GM18867 (cell line): ENCODE results near the gene GHRL.

Source experiments
- ATAC-seq: cut with Tn5 transposase; IDR thresholded peaks from one replicate; pipeline ENCODE4 v1.9.1; 2021; ENCODE audit warnings: mild to moderate bottlenecking, moderate library complexity; ENCODE audit not compliant: unreplicated experiment

Gene GHRL

GRCh38 chr3:10292505-10293419 is at the start of gene GHRL:
Gene GHRL (minus strand): TSS chr3:10292947. CDS start chr3:10290180, 2,767 bp downstream.
- ATAC-seq: peak; percentile 59

DNA sequence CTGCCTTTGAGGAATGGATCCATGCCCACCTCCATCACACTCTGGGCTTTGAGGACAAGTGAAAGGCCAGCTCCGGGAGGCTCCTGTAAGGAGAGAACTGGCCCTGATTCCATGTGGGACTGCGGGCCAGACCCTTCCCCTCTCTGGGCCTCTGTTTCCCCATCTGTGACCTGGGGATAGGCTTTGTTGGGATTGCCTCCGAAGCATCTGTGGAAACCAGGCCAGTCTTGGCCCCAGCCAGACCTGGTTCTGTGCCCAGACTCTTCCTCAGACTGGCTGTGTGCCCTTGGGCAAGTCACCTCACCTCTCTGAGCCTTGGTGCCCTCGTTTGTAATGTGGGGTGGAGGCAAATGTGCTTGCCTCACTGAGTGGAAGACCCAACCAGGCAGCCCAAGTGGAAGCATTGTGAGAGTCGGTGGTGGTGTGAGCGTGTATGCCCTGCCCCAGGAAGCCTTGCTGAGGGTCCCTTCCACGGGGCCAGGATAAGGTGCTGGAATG is 49.2 kb upstream of the GHRL start:
- ATAC-seq: no peak

GRCh38 chr3:10340476-10340875 is 47.7 kb upstream of the GHRL start:
- ATAC-seq: no peak

DNA sequence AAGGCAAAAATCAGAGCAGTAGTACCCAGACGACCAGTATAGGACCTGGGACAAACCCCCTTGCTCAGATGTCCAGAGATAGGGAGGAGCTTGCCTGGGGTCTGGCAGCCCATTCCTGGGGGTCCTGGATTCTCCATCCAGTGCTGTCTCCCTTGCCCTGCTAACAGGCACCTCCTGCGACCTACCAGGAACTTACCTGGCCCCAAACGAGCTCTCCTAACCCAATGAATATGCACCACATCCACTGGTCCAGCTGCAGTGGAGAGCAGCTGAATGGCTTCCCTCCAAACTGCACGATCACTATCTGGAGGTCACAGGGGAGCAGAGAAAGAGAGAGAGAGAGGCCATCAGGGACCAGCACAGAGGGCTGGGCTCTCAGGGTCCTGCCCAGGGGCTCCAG is 47.3 kb upstream of the GHRL start:
- ATAC-seq: no peak

GRCh38 chr3:10339376-10339955 is 46.7 kb upstream of the GHRL start:
- no peak for ATAC-seq

DNA sequence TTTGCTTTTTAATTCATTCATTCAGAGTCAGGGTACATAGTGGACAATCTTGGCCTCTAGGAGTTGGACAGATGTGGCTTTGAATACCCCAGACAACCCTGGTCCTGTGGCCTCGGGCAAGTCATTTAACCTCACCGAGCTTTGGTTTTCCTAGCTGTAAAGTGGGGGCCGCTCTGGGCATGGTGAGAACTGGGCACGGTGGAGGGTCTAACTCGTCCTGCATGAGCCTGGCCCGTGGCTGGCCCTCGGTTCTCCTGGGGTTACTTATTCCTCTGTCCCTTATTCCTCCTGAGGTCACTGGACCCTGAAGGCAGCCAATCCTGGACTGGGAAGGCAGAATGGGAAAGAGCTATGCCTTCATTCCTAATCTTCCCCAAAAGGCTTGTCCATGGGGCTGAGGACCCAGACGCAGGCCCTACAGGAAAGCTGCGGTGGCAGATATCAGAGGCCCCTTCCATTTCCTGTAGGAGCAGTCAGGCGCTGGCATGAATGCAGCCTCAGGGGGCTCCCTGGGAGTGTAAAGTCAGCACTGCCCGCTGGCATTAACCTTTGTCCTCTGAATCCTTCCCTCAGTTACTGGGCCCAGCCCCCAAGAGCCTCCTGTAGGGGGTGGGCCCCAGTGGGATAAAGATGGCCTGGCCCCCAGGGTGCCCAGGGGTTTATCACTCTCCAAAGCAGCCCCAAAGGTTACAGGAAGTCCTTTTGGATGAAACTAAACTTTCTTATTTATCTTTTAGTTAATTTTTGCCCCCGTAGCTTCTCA is 46.0 kb upstream of the GHRL start:
- no peak for ATAC-seq

GRCh38 chr3:10338164-10338470 is 45.4 kb upstream of the GHRL start:
- ATAC-seq: no peak

DNA sequence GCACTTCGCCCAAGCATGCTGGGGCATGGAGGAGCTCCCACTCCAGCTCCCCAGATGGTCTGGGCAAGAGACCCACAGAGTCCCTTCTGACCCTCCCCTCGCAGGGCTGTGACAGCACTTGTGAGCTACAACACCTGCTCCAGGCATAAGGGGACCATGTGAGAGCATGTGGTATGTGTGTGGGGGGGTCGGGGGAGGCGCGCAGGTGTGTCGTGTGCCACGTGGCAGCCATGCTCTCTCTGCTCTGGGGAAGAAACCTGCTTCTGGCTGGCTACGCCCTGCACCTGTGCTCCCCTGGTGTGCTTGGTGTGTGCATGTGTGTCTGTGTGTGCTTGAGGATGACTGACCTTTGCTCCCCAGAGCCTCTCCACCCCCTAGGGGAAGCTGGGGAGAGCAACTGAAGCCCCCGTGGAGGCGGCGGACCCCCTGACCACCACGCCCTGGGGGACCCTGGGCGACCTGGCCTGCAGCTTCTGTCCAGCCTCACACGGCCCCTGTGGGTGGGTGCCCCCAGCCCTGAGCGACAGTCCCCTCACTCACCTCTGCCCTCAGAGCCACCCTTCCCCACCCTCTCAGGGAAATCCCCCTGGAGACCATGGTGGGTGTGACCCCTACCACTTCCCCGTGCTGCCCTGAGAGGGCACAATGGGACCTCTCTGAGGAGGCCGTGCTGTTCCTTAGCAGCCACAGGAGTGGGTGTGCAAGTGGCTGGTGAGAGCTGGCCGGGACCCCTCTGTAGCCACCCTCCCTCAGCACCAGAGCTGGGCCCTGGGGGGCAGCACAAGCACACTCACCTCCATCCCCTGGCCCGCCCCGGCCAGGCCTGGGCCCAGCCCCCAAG is 44.8 kb upstream of the GHRL start:
- no peak for ATAC-seq

DNA sequence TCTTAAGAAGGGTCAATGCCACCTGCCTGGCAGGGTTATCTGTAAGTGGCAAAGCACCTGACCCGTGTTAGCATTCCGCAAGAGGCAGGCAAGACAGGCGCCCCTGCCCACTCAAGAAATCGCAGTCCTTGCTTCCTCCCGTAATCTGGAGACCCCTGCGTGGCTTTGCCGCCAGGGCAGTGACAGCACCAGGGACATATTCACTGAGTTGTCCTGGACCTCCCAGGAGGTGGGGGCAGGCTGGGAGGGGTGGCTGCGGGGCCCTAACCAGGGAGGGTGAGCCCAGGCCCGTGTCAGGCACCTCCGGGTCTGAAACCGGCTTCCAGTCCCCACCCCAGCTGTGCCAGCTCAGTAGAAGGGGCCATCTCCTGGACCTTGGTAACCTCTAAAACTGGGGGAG is 44.0 kb upstream of the GHRL start:
- no peak for ATAC-seq

- no peak for ATAC-seq
Measured at GRCh38 chr3:10335871-10336622, 43.3 kb upstream of the GHRL start.

GRCh38 chr3:10335190-10335738 is 42.5 kb upstream of the GHRL start:
- no peak for ATAC-seq

GRCh38 chr3:10334459-10334858 is 41.7 kb upstream of the GHRL start:
- no peak for ATAC-seq

GRCh38 chr3:10334042-10334441 is 41.3 kb upstream of the GHRL start:
- ATAC-seq: no peak

- no peak for ATAC-seq
Measured at GRCh38 chr3:10333349-10333650, 40.6 kb upstream of the GHRL start.

- no peak for ATAC-seq
Measured at GRCh38 chr3:10332481-10333348, 40.0 kb upstream of the GHRL start.

GRCh38 chr3:10331320-10331719 is 38.6 kb upstream of the GHRL start:
- ATAC-seq: no peak

DNA sequence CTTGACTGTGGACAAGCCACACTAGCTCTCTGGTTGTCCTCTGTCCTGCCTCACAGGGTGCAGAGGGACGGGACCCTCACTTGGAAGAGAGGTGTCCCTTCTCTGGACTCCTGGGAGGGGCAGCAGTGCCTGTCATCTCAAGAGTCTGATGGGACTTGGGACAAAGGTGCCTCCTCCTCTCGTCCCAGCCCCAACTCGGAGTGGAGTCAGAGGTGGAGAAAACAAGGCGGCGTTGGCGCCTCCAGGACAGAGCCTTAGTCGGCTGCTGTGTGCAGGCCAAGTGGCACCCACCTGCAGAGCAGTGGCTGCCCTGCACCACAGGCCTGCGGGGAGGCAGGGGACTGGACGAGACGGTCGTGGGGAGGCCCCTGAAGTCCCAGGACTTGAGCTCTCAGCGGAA is 37.6 kb upstream of the GHRL start:
- no peak for ATAC-seq

DNA sequence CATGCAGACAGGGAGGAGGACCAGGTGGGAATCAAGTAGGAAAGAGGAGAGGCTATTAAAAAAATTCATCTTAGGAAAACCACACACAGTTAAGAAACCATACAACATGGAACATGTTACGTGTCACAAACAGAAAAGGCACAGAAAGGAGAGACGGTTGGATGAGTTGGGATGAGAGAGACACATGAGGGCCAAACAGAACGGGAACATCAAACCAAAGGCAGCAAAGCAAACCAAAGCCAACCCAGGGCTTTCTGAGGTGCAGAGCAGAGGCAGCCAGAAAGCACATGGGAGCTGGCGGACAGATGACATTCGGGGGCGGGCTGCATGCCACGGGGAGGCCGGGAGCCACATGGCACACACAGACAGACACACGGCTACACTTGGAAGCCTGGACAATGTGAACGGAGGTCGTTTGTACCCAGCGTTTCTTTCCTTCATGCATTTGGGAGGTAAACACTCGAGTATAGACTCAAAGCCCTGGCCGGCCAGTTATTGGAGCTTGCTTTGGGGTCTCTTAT is 36.8 kb upstream of the GHRL start:
- no peak for ATAC-seq
